GM12878 (cell line): Measurements from ENCODE around the gene SERPINE2. TPM values are rescaled to one million over a fixed set of nuclear protein-coding genes. Genes with fewer than 3 reads are reported as not detected.

Experiments used
- ATAC-seq: fragments of 200-7000 bp; cut with Tn5 transposase; 3 replicates; pipeline ENCODE4 v1.9.1; 2020; ENCODE audit warnings: mild to moderate bottlenecking, moderate library complexity
- BruUV-seq: library from RNA; stranded (reverse); fragments of 400-500 nt; replicated peaks from 2 replicates; lab custom pipeline; 2021; lab: Mats Ljungman, UMichigan
- CTCF ChIA-PET: fragments of 300-600 bp; sonication (Branson Sonifier 250); formaldehyde crosslinking; extraction: SDS; loops from one replicate; lab custom pipeline; 2021; ENCODE audit warnings: inconsistent platforms; lab: Yijun Ruan, JAX
- POLR2A ChIA-PET: fragments of 350-600 bp; formaldehyde crosslinking; extraction: SDS; loops from one replicate; lab custom pipeline; 2021; ENCODE audit warnings: inconsistent platforms; lab: Charles Lee
- RAD21 ChIA-PET: fragments of 300-600 bp; sonication (Branson Sonifier 250); formaldehyde crosslinking; loops from one replicate; lab custom pipeline; 2023; ENCODE audit warnings: antibody characterized with exemption; ENCODE audit not compliant: unreplicated experiment; lab: Charles Lee
- SMC1A ChIA-PET: fragments of 300-600 bp; sonication (Branson Sonifier 250); formaldehyde crosslinking; loops from one replicate; lab custom pipeline; 2023; ENCODE audit not compliant: unreplicated experiment, uncharacterized antibody; lab: Charles Lee
- DNase-seq: peaks from one replicate; pipeline ENCODE4 v3.0.0-alpha.2; 2011; ENCODE audit warnings: low read depth, low spot score
- FAIRE-seq: peaks from 3 replicates; lab custom pipeline; 2011; peaks lifted over from hg19 to GRCh38; lab: Jason Lieb, UNC
- H2AFZ ChIP-seq: 2 replicates; pipeline ENCODE4 v1.6.0; 2011; ENCODE audit warnings: low read depth, low read length, control low read depth; ENCODE audit not compliant: control insufficient read depth
- H3K27ac ChIP-seq: 2 replicates; pipeline ENCODE4 v1.5.1; 2011; ENCODE audit warnings: control low read depth; ENCODE audit not compliant: control insufficient read depth, insufficient read depth
- H3K27me3 ChIP-seq, 2 experiments: replicated peaks in 1 of 2; 2 replicates each; pipeline versions ENCODE4 v1.6.0 to v1.6.1; 2011; ENCODE audit warnings: low read length in 1 of 2; ENCODE audit not compliant: control insufficient read depth in 2 of 2, insufficient read depth in 2 of 2
- H3K36me3 ChIP-seq, 2 experiments: 2 replicates each; pipeline ENCODE4 v1.5.1; 2011; ENCODE audit warnings: low read length in 1 of 2; ENCODE audit not compliant: control insufficient read depth in 2 of 2, insufficient read depth in 2 of 2
- H3K4me1 ChIP-seq: 2 replicates; pipeline ENCODE4 v1.6.1; 2011; ENCODE audit warnings: mild to moderate bottlenecking, low read length, moderate library complexity, mixed read lengths; ENCODE audit not compliant: control insufficient read depth, insufficient read depth
- H3K4me2 ChIP-seq: 2 replicates; pipeline ENCODE4 v1.6.0; 2011; ENCODE audit warnings: control low read depth; ENCODE audit not compliant: control insufficient read depth, insufficient read depth
- H3K4me3 ChIP-seq: fragments of 200-600 bp; sonication (generic); 2 replicates; pipeline ENCODE4 v1.5.1; 2016
- H3K79me2 ChIP-seq: 2 replicates; pipeline ENCODE4 v1.6.0; 2011; ENCODE audit warnings: low read length; ENCODE audit not compliant: control insufficient read depth, insufficient read depth
- H3K9ac ChIP-seq: 2 replicates; pipeline ENCODE4 v1.8.0; 2011; ENCODE audit warnings: low read length, control low read depth, mixed read lengths; ENCODE audit not compliant: control insufficient read depth, insufficient read depth
- H3K9me3 ChIP-seq: replicated peaks from 3 replicates; pipeline ENCODE4 v1.5.1; 2011; ENCODE audit warnings: mild to moderate bottlenecking, low read length; ENCODE audit not compliant: control insufficient read depth, insufficient read depth
- H4K20me1 ChIP-seq: 2 replicates; pipeline ENCODE4 v1.6.0; 2011; ENCODE audit not compliant: control insufficient read depth, insufficient read depth
- EP300 ChIP-seq, 2 experiments: fragments of 150-350 bp in 1 of 2; IDR thresholded peaks; 2 replicates each; pipeline ENCODE4 v1.6.1; 2011 to 2012; ENCODE audit warnings: low read depth in 2 of 2, low read length in 2 of 2, borderline replicate concordance in 1 of 2, improper control_type of control experiment in 1 of 2, inconsistent platforms in 1 of 2; ENCODE audit not compliant: control insufficient read depth in 1 of 2
- JUND ChIP-seq: IDR thresholded peaks from 2 replicates; pipeline ENCODE4 v1.6.1; 2012; ENCODE audit warnings: low read depth, mild to moderate bottlenecking, low read length, improper control_type of control experiment, moderate library complexity
- MLLT1 ChIP-seq: fragments of 450-650 bp; IDR thresholded peaks from 2 replicates; pipeline ENCODE4 v1.6.1; 2016; ENCODE audit warnings: mild to moderate bottlenecking
- NR2C2 ChIP-seq: IDR thresholded peaks from 2 replicates; pipeline ENCODE4 v1.6.1; 2011; ENCODE audit warnings: borderline replicate concordance, low read depth; ENCODE audit not compliant: control insufficient read depth, insufficient read length
- PML ChIP-seq: IDR thresholded peaks from 2 replicates; pipeline ENCODE4 v1.6.1; 2012; ENCODE audit warnings: low read length, inconsistent platforms
- RAD21 ChIP-seq: IDR thresholded peaks from 2 replicates; pipeline ENCODE4 v1.6.1; 2011; ENCODE audit warnings: mild to moderate bottlenecking, low read depth, low read length, moderate library complexity; ENCODE audit not compliant: insufficient read depth
- RCOR1 ChIP-seq: conservative IDR thresholded peaks from 2 replicates; pipeline ENCODE4 v1.6.1; 2012; ENCODE audit warnings: low read depth, low read length, improper control_type of control experiment
- RELA ChIP-seq: fragments of 450-650 bp; IDR thresholded peaks from 2 replicates; pipeline ENCODE4 v1.8.0; 2014; ENCODE audit warnings: borderline replicate concordance; ENCODE audit not compliant: partially characterized antibody
- SREBF2 ChIP-seq: IDR thresholded peaks from 2 replicates; pipeline ENCODE4 v1.6.1; 2012; ENCODE audit warnings: mild to moderate bottlenecking, low read length
- STAT1 ChIP-seq: fragments of 450-650 bp; conservative IDR thresholded peaks from 2 replicates; pipeline ENCODE4 v1.6.1; 2014; ENCODE audit warnings: antibody characterized with exemption, mild to moderate bottlenecking
- STAT3 ChIP-seq: IDR thresholded peaks from 2 replicates; pipeline ENCODE4 v1.6.1; 2011; ENCODE audit warnings: low read depth, low read length, improper control_type of control experiment
- TCF3 ChIP-seq: IDR thresholded peaks from 2 replicates; pipeline ENCODE4 v1.6.1; 2012; ENCODE audit warnings: low read depth, mild to moderate bottlenecking, low read length, borderline replicate concordance; ENCODE audit not compliant: insufficient read depth
- USF2 ChIP-seq: IDR thresholded peaks from 2 replicates; pipeline ENCODE4 v1.6.1; 2011; ENCODE audit warnings: low read depth, low read length, improper control_type of control experiment, borderline replicate concordance
- ZBED1 ChIP-seq: IDR thresholded peaks from 2 replicates; pipeline ENCODE4 v1.6.1; 2016; ENCODE audit warnings: borderline replicate concordance
- WGBS: methylation state at CpG from one replicate; pipeline ENCODE4 v1.1.6; 2016; ENCODE audit warnings: low lambda C conversion rate; ENCODE audit not compliant: insufficient replicate concordance, insufficient coverage; ENCODE audit errors: missing lambda C conversion rate; 5-methylcytosine and 5-hydroxymethylcytosine counted together
- in situ Hi-C: fragments of 300-500 bp; cut with MboI; formaldehyde crosslinking; loops from 9 replicates; pipeline ENCODE4 v1.14.3; 2018; ENCODE audit warnings: mixed read lengths
- intact Hi-C: fragments of 100-400 bp; cut with micrococcal nuclease; formaldehyde crosslinking; loops from one replicate; pipeline ENCODE4 v1.14.2; 2022; ENCODE audit not compliant: unreplicated experiment
- polyA plus RNA-seq, 11 experiments: library from polyadenylated mRNA; depleted of rRNA in 4 of 11; unstranded in 6 of 11; stranded (reverse) in 5 of 11; fragments of >200 nt; fragmentation: Nextera tagmentation in 4 of 11; fragmentation: Illumina TruSeq in 1 of 11; extraction: Ambion mirVana in 4 of 11; extraction: Trizol in 1 of 11; gene quantifications; 1 replicate in 1 of 11; 2 replicates in 10 of 11; pipeline versions ENCODE4 v1.2.1 to v1.2.3, GENCODE V29; 2011 to 2016; ENCODE audit warnings: inconsistent platforms in 2 of 11, missing spikeins in 2 of 11, low read depth in 1 of 11
- total RNA-seq, 4 experiments: library from RNA; depleted of rRNA in 3 of 4; stranded (reverse); fragments of >200 nt in 3 of 4; fragmentation: Illumina TruSeq in 1 of 4; extraction: Trizol in 1 of 4; gene quantifications; 2 replicates each; pipeline versions ENCODE4 v1.2.1 to v1.2.3, GENCODE V29; 2013 to 2021
- TF ChIP-seq, protein P1 (sequence below): fragments of 450-650 bp; IDR thresholded peaks from 2 replicates; pipeline ENCODE4 v1.6.1; 2017; ENCODE audit warnings: low read depth, mild to moderate bottlenecking, moderate library complexity
- TF ChIP-seq, protein P2 (sequence below): IDR thresholded peaks from 2 replicates; pipeline ENCODE4 v1.6.1; 2011; ENCODE audit warnings: borderline replicate concordance, low read depth, mild to moderate bottlenecking, moderate library complexity, mixed read lengths, low read length; ENCODE audit not compliant: insufficient read depth; ENCODE audit errors: extremely low read length

Gene SERPINE2
- total and polyA plus RNA-seq, 10 of the 15 experiments (the other 5 are each of a cell fraction or from before 2014, with no cell fraction given): 0.18 to 1.7 (median 0.39) TPM

- BruUV-seq: no TSS peak
- in situ Hi-C loops (no loop called here), intact Hi-C loops (no loop called here)
- ChIA-PET SMC1A (interaction anchor here (1.5 kb wide), 1 partner anchor 53 kb away, joined by 3 read pairs; no protein-coding TSS in a partner anchor), RAD21 (no interaction called here), CTCF (no interaction called here), POLR2A (no interaction called here)
- FAIRE-seq (no peak), DNase-seq (no peak), ATAC-seq (no peak)
- Histone ChIP-seq H3K79me2 (no peaks in the 10 kb centered on the region), H3K4me3 (no peak overlapping the region), H3K27ac (no peak overlapping the region), H4K20me1 (no peaks in the 10 kb centered on the region), H3K4me2 (no peak overlapping the region), H3K9me3 (no peaks in the 10 kb centered on the region), H3K36me3 (no peaks in the 10 kb centered on the region), H2AFZ (no peak overlapping the region), H3K9ac (no peak overlapping the region), H3K4me1 (no peaks in the 10 kb centered on the region; the same call in 1 of the 2 replicates), H3K27me3 (no peaks in the 10 kb centered on the region)
- no peak for TF ChIP-seq EP300 (IDR thresholded peaks at IDR 0.05; ENCODE audit: borderline replicate concordance in 1 of 2, control insufficient read depth in 1 of 2, low read depth in 2 of 2, low read length in 2 of 2)
- no peak for TF ChIP-seq RELA
- no peak for TF ChIP-seq TCF3
- no peak for TF ChIP-seq RCOR1
- TF ChIP-seq SREBF2: no peak
- no peak for TF ChIP-seq JUND
- TF ChIP-seq, protein P1, sequence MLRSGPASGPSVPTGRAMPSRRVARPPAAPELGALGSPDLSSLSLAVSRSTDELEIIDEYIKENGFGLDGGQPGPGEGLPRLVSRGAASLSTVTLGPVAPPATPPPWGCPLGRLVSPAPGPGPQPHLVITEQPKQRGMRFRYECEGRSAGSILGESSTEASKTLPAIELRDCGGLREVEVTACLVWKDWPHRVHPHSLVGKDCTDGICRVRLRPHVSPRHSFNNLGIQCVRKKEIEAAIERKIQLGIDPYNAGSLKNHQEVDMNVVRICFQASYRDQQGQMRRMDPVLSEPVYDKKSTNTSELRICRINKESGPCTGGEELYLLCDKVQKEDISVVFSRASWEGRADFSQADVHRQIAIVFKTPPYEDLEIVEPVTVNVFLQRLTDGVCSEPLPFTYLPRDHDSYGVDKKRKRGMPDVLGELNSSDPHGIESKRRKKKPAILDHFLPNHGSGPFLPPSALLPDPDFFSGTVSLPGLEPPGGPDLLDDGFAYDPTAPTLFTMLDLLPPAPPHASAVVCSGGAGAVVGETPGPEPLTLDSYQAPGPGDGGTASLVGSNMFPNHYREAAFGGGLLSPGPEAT: no peak
- TF ChIP-seq NR2C2: no peak
- no peak for TF ChIP-seq USF2
- TF ChIP-seq MLLT1: no peak
- no peak for TF ChIP-seq ZBED1
- no peak for TF ChIP-seq RAD21
- TF ChIP-seq STAT1: no peak
- TF ChIP-seq, protein P2, sequence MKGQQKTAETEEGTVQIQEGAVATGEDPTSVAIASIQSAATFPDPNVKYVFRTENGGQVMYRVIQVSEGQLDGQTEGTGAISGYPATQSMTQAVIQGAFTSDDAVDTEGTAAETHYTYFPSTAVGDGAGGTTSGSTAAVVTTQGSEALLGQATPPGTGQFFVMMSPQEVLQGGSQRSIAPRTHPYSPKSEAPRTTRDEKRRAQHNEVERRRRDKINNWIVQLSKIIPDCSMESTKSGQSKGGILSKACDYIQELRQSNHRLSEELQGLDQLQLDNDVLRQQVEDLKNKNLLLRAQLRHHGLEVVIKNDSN: no peak
- no peak for TF ChIP-seq STAT3
- TF ChIP-seq PML: no peak
- WGBS: 4% methylated on average over 1 of the region's 1 CpG
Observed at GRCh38 chr2:224023188-224023587, 15.9 kb downstream of the SERPINE2 start.
